RWPE1 (cell line): ENCODE results near the gene NAPA.

ENCODE experiments used
- CTCF ChIA-PET: fragments of 350-600 bp; sonication (Branson Sonifier 250); formaldehyde crosslinking; extraction: SDS; loops from one replicate; lab custom pipeline; 2021; lab: Yijun Ruan, JAX
- POLR2A ChIA-PET: fragments of 400-600 bp; formaldehyde crosslinking; extraction: SDS; loops from one replicate; lab custom pipeline; 2020; ENCODE audit warnings: antibody characterized with exemption; ENCODE audit not compliant: low non-redundant PET; lab: Yijun Ruan, JAX
- DNase-seq: peaks from one replicate; pipeline ENCODE4 v3.0.0; 2012; ENCODE audit warnings: low spot score
- H3K27ac ChIP-seq: fragments of 450-650 bp; 2 replicates; pipeline ENCODE4 v1.5.1; 2017
- TF ChIP-seq, protein P1 (sequence below): fragments of 450-650 bp; conservative IDR thresholded peaks from 2 replicates; pipeline ENCODE4 v1.5.1; 2017; ENCODE audit warnings: low read depth, mild to moderate bottlenecking

The NAPA gene

DNA sequence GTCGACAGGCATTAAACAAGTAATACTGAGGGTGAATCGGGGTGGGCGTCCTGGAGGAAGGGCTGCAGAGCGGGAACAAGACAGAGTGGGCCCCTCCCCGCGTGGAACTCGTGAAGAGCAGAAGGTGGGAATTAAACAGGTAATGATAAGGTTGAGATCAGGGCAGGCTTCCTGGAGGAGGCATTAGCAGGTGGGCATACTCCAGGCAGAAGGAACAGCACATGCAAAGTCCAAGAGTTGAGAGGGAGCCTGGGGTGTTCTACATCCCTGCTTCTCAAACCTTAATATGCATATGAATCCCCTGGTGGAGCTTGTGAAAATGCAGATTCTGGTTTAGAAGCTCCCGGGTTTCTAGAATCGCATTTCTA is 66.5 kb downstream of the NAPA start:
- TF ChIP-seq, protein P1, sequence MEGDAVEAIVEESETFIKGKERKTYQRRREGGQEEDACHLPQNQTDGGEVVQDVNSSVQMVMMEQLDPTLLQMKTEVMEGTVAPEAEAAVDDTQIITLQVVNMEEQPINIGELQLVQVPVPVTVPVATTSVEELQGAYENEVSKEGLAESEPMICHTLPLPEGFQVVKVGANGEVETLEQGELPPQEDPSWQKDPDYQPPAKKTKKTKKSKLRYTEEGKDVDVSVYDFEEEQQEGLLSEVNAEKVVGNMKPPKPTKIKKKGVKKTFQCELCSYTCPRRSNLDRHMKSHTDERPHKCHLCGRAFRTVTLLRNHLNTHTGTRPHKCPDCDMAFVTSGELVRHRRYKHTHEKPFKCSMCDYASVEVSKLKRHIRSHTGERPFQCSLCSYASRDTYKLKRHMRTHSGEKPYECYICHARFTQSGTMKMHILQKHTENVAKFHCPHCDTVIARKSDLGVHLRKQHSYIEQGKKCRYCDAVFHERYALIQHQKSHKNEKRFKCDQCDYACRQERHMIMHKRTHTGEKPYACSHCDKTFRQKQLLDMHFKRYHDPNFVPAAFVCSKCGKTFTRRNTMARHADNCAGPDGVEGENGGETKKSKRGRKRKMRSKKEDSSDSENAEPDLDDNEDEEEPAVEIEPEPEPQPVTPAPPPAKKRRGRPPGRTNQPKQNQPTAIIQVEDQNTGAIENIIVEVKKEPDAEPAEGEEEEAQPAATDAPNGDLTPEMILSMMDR: no peak
- ChIA-PET CTCF (interaction anchor here (4.8 kb wide), 1 partner anchor 12 kb away, joined by 21 read pairs; no protein-coding TSS in a partner anchor), POLR2A (no interaction called here)
- no peak for DNase-seq
- H3K27ac ChIP-seq: no peak overlapping the region

DNA sequence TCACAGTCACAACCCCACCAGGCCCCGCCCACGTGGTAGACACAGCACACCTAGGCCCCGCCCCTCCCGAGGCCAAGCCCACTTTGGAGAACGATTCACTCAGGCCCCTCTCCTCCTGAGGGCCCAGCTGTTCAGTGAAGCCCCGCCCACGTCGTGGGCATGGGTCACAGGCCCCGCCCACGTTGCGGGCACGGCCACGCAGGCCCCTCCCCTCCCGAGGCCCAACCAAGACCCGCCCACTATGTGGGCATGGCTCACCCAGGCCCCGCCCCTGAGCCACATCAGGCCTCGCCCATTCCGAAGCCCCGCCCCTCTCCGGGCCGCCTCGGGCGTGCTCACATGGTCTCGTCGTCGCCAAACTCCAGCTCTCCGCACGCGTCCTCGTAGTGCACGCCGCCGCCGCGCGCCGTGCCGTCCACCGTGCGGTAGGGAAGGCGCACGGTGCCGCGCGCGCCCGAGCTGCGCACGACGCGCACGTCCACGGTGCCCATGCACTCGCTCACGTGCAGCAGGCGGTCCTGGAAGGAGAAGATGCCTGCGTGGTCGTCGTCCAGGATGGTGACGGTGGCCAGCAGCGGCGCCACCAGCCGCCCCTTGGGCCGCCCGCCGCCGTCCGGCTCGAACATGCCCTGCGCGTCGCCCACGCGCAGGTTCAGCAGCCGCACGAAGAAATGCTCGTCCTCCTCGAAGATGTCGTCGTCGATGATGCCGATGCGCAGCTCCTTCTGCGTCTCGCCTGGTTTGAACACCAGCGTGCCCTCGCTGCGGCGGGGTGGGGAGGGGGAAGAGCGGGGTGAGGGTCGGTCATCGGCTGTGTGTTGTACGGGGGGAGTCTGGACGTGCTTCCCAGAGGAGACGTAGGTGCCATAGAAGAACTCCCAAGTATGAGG is 67.1 kb downstream of the NAPA start:
- peak overlapping the region; percentile 63 for H3K27ac ChIP-seq
- ChIA-PET POLR2A (interaction anchor here (1.0 kb wide), 1 partner anchor 36 kb away, joined by 3 read pairs; the partner anchor contains the start of gene KPTN), CTCF (interaction anchor here (0.6 to 4.8 kb wide), 6 partner anchors 11 to 299 kb away, joined by 3 to 21 read pairs (median 4); no protein-coding TSS in a partner anchor)
- TF ChIP-seq, protein P1: no peak
- DNase-seq: peak; percentile 88

DNA sequence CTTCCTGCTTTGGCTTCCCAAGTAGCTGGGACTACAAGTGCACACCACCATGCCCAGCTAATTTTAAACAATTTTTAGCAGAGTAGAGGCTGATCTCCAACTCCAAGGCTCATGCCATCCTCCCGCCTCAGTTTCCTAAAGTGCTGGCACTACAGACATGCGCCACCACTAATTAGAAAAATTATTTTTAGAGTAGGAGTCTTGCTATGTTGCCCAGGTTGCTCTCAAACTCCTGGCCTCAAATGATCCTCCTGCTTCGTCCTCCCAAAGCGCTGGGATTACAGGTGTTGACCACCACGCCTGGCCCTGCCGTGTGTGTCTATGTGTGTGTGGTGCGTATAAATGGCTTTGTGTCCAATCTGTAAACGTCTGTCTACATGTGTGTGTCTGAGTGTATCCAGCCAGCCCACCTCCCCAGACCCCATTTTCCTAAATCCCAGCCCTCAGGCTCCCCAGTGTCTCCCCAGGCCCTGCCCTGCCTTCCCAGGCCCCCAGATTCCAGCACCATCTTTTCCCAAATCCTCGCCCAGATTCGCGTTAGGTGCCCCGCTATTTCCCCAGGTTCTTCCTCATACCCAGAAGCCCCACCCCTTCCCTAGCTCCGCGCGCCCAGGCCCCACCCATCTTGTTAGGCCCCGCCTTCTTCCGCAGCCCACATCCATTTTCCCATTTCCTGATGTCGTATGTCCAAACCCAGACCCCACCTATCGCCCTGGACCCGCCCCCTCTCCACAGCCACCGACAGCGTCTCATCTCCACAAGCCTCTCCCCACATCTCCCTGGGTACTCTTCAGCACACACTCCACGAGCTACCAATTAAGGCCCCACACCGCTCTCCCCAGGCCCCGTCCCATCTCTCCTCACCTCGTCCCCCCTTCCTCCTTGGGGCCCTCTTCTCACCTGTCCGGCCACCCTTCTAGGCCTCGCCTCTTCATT is 68.1 kb downstream of the NAPA start:
- peak overlapping the region; percentile 63 for H3K27ac ChIP-seq
- ChIA-PET POLR2A (interaction anchor here (0.6 to 1.0 kb wide), 3 partner anchors 10 to 37 kb away, joined by 3 read pairs; partner anchors contain the start of gene KPTN), CTCF (interaction anchor here (0.6 to 4.8 kb wide), 5 partner anchors 10 to 257 kb away, joined by 3 to 21 read pairs (median 4); no protein-coding TSS in a partner anchor)
- TF ChIP-seq, protein P1: no peak
- peak; percentile 78 for DNase-seq

DNA sequence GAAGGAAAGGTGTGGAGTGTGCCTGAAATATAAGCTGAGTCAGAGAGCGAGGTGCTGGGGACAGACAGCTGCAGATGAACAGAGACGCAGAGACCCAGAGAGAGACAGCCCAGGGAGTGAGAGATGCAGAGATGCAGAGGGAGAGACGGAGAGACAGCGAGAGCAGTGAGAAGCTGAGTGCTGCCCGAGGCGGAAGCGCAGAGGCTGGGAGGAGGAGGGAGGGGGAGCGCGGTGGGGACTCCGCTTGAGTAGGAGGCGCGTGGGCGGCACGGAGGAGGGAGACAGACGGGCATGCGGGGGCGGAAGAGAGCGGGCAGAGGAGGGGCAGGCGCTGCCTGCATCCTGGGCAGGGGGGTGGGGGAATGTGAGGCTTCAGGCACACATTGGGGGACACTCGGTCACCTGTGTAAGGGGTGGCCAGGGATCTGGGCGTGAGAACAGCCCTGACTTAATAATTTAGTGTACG is 68.9 kb downstream of the NAPA start:
- DNase-seq: no peak
- H3K27ac ChIP-seq: peak overlapping the region; percentile 63
- POLR2A ChIA-PET: no interaction called here
- TF ChIP-seq, protein P1: no peak
- CTCF ChIA-PET: interaction anchor here (0.7 to 4.8 kb wide), 2 partner anchors 10 to 259 kb away, joined by 4 to 21 read pairs; no protein-coding TSS in a partner anchor

DNA sequence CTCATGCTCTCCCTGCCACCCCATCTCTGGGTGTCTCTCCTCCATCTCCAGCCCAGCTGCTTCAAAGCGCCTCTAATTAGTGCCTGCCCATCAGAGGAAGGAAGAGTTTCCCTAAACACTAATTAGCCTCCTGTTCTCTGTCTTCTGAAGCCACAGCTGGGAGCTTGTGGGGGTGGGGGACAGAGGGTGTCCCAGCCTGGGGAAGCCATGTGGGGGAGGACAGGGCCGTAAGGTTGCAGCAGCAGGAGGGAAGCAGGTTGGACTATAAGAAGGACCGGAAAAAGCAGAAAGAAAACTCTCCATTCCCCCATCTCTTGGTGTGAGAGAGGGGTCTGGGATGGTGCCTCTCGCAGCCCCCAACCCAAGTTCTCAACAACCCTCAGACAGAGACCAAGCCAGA is 69.3 kb downstream of the NAPA start:
- ChIA-PET POLR2A (no interaction called here), CTCF (interaction anchor here (0.7 to 4.8 kb wide), 3 partner anchors 9 to 259 kb away, joined by 4 to 21 read pairs (median 4); no protein-coding TSS in a partner anchor)
- H3K27ac ChIP-seq: no peak overlapping the region
- TF ChIP-seq, protein P1: no peak
- DNase-seq: no peak
